ENCODE data around the gene ARHGAP42.

The ARHGAP42 gene

GRCh38 chr11:100711984-100712383 is 24.9 kb downstream of the ARHGAP42 start:
- peaks cover 11% of the 10 kb centered on the region for H3K4me1 ChIP-seq (ENCODE audit: control insufficient read depth, low read length)
- no peaks in the 10 kb centered on the region for H3K9me3 ChIP-seq (ENCODE audit: control insufficient read depth, insufficient read depth, low read length)
- H3K4me3 ChIP-seq (ENCODE audit: low read length), result no peak overlapping the region
- no peak overlapping the region for H3K27ac ChIP-seq (ENCODE audit: low read depth, low read length)
- H3K9me2 ChIP-seq (replicated peaks; ENCODE audit: control insufficient read depth, low read length), result no peaks in the 10 kb centered on the region
- no peaks in the 10 kb centered on the region for H4K20me1 ChIP-seq (ENCODE audit: control insufficient read depth, insufficient read depth, low read depth, low read length)
- TF ChIP-seq, protein P1, sequence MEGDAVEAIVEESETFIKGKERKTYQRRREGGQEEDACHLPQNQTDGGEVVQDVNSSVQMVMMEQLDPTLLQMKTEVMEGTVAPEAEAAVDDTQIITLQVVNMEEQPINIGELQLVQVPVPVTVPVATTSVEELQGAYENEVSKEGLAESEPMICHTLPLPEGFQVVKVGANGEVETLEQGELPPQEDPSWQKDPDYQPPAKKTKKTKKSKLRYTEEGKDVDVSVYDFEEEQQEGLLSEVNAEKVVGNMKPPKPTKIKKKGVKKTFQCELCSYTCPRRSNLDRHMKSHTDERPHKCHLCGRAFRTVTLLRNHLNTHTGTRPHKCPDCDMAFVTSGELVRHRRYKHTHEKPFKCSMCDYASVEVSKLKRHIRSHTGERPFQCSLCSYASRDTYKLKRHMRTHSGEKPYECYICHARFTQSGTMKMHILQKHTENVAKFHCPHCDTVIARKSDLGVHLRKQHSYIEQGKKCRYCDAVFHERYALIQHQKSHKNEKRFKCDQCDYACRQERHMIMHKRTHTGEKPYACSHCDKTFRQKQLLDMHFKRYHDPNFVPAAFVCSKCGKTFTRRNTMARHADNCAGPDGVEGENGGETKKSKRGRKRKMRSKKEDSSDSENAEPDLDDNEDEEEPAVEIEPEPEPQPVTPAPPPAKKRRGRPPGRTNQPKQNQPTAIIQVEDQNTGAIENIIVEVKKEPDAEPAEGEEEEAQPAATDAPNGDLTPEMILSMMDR (IDR thresholded peaks at IDR 0.05; ENCODE audit: low read depth, low read length, poor library complexity, severe bottlenecking), result no peak
- no peak for TF ChIP-seq EZH2phosphoT487 (IDR thresholded peaks at IDR 0.05; ENCODE audit: borderline replicate concordance, low read length)
- no peaks in the 10 kb centered on the region for H3K79me2 ChIP-seq (ENCODE audit: control insufficient read depth, low read length)
- H3K27me3 ChIP-seq (ENCODE audit: control insufficient read depth, low read length), result no peaks in the 10 kb centered on the region
- no peaks in the 10 kb centered on the region for H3K36me3 ChIP-seq (ENCODE audit: control insufficient read depth, low read length)
- no peak overlapping the region for H3K4me2 ChIP-seq (ENCODE audit: low read length)
- H3F3A ChIP-seq (ENCODE audit: control insufficient read depth, insufficient read depth), result no peaks in the 10 kb centered on the region

DNA sequence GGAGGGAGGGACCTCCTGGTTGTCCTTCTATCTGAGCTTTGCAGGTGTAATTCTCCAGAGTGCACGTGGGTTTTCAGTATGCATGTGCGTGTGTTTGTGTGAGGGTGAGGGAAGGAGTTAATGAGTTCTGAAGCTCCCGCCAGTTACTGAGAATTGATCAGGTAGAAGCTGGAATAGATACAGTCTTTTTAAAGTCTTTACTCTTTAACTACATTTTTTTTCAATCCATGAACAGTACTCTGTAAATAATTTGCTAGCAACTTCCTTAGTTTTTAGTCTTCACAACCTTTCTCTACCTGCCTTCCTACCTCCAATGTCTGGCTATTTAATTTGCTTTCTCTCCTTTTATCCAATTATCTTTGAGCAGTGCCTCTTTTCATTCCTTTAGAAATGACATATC is 25.5 kb downstream of the ARHGAP42 start:
- no peak overlapping the region for H3K4me3 ChIP-seq (ENCODE audit: low read length)
- no peaks in the 10 kb centered on the region for H4K20me1 ChIP-seq (ENCODE audit: control insufficient read depth, insufficient read depth, low read depth, low read length)
- H3K27me3 ChIP-seq (ENCODE audit: control insufficient read depth, low read length), result no peaks in the 10 kb centered on the region
- H3K4me2 ChIP-seq (ENCODE audit: low read length), result no peak overlapping the region
- H3F3A ChIP-seq (ENCODE audit: control insufficient read depth, insufficient read depth), result no peaks in the 10 kb centered on the region
- no peak for TF ChIP-seq EZH2phosphoT487 (IDR thresholded peaks at IDR 0.05; ENCODE audit: borderline replicate concordance, low read length)
- TF ChIP-seq, protein P1 (IDR thresholded peaks at IDR 0.05; ENCODE audit: low read depth, low read length, poor library complexity, severe bottlenecking), result no peak
- H3K79me2 ChIP-seq (ENCODE audit: control insufficient read depth, low read length), result no peaks in the 10 kb centered on the region
- H3K9me2 ChIP-seq (replicated peaks; ENCODE audit: control insufficient read depth, low read length), result no peaks in the 10 kb centered on the region
- peaks cover 5% of the 10 kb centered on the region for H3K4me1 ChIP-seq (ENCODE audit: control insufficient read depth, low read length)
- H3K36me3 ChIP-seq (ENCODE audit: control insufficient read depth, low read length), result no peaks in the 10 kb centered on the region
- no peaks in the 10 kb centered on the region for H3K9me3 ChIP-seq (ENCODE audit: control insufficient read depth, insufficient read depth, low read length)
- H3K27ac ChIP-seq (ENCODE audit: low read depth, low read length), result no peak overlapping the region

- no peaks in the 10 kb centered on the region for H3K9me3 ChIP-seq (ENCODE audit: control insufficient read depth, insufficient read depth, low read length)
- TF ChIP-seq EZH2phosphoT487 (IDR thresholded peaks at IDR 0.05; ENCODE audit: borderline replicate concordance, low read length), result no peak
- TF ChIP-seq, protein P1 (IDR thresholded peaks at IDR 0.05; ENCODE audit: low read depth, low read length, poor library complexity, severe bottlenecking), result no peak
- H3K79me2 ChIP-seq (ENCODE audit: control insufficient read depth, low read length), result no peaks in the 10 kb centered on the region
- H3K9me2 ChIP-seq (replicated peaks; ENCODE audit: control insufficient read depth, low read length), result no peaks in the 10 kb centered on the region
- H3K4me2 ChIP-seq (ENCODE audit: low read length), result no peak overlapping the region
- H4K20me1 ChIP-seq (ENCODE audit: control insufficient read depth, insufficient read depth, low read depth, low read length), result no peaks in the 10 kb centered on the region
- no peak overlapping the region for H3K27ac ChIP-seq (ENCODE audit: low read depth, low read length)
- H3K36me3 ChIP-seq (ENCODE audit: control insufficient read depth, low read length), result no peaks in the 10 kb centered on the region
- no peaks in the 10 kb centered on the region for H3F3A ChIP-seq (ENCODE audit: control insufficient read depth, insufficient read depth)
- H3K27me3 ChIP-seq (ENCODE audit: control insufficient read depth, low read length), result no peaks in the 10 kb centered on the region
- peaks cover 5% of the 10 kb centered on the region; the same call in 1 of the 2 replicates for H3K4me1 ChIP-seq (ENCODE audit: control insufficient read depth, low read length)
- H3K4me3 ChIP-seq (ENCODE audit: low read length), result no peak overlapping the region
Observed at GRCh38 chr11:100715165-100715761, 28.2 kb downstream of the ARHGAP42 start.
